ENCODE results near the gene MSL1. TPM values are rescaled to one million over a fixed set of nuclear protein-coding genes. Genes with fewer than 3 reads are reported as not detected.
A peak's percentile ranks its signal among the peaks of the same experiment; 100 is the strongest.

The MSL1 gene
- total and polyA plus RNA-seq, 2 of the 4 experiments (the other 2 are of a cell fraction), result 28.3 to 48.4 TPM

DNA sequence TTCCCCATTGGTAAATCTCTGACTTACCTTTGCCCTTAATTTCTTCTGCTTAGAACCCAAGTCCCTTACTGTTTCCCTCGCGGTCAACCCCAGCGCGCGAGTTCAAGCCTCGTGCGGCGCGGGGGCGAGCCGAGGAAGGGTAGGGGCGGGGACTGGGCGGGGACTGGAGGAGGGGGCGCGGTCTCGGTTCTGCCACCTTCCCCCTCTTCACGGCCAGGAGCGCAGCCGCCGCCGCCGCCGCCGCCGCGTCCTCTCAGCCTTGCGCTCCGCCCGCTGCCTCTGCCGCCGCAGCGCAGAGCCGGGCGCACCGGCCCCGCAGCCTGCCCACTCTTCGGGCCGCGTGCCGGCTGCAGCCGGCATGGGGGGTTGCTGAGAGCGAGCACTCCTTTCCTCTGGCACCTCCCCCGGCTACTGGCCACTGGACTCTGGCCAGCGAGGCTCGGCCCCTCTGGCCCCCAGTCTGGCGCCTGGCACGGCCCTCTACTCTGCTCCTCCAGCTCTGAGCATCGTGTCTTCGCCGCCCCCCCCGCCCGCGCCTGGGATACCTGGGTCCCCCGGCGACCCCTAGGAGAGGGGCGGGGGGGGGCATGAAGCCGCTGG lies 55.6 kb downstream of the MSL1 start, which contains the start of gene RAPGEFL1:
Gene RAPGEFL1, plus strand, starts transcription at position 196 of the 600 bp plus-strand sequence. Its CDS starts 392 bp downstream, at position 588.
- Histone ChIP-seq H2BK120ac (ENCODE audit: low read depth, low read length) (no peak within 1 kb of the TSS), H3K4ac (ENCODE audit: low read depth, low read length) (peak within 1 kb of the TSS; percentile 25; the same call in 1 of the 2 replicates), H3K4me3 (ENCODE audit: insufficient read depth, low read depth, low read length) (peak within 1 kb of the TSS; percentile 40), H4K5ac (ENCODE audit: low read depth, low read length) (no peak within 1 kb of the TSS), H2AFZ (replicated peaks; ENCODE audit: low read length, poor library complexity) (peak within 1 kb of the TSS; percentile 84), H3K9me1 (ENCODE audit: insufficient read depth, low read length) (peaks cover 8% of the 10 kb centered on the region; the same call in 1 of the 2 replicates), H2AK5ac (ENCODE audit: low read depth, low read length) (0 out of 2 replicates have a peak within 1 kb of the TSS, but pooled peaks have one; percentile 1), H4K91ac (ENCODE audit: insufficient read depth, low read depth, low read length) (no peak within 1 kb of the TSS), H3K14ac (replicated peaks; ENCODE audit: low read depth, low read length) (peak within 1 kb of the TSS; percentile 22), H3K27me3 (ENCODE audit: control insufficient read depth, insufficient read depth, low read length) (no peaks in the 10 kb centered on the region), H3K9ac (ENCODE audit: low read depth, low read length) (no peak within 1 kb of the TSS; the same call in 1 of the 2 replicates), H2BK15ac (ENCODE audit: low read depth, low read length) (no peak within 1 kb of the TSS), H2BK5ac (ENCODE audit: low read depth, low read length, poor library complexity, severe bottlenecking) (no peak within 1 kb of the TSS), H4K20me1 (ENCODE audit: insufficient read depth, low read length) (peaks cover 14% of the 10 kb centered on the region), H2BK20ac (ENCODE audit: low read depth, low read length) (0 out of 2 replicates have a peak within 1 kb of the TSS, but pooled peaks have one; percentile 20), H3K36me3 (ENCODE audit: control insufficient read depth, insufficient read depth, low read length) (peaks cover 25% of the 10 kb centered on the region), H3K18ac (ENCODE audit: low read depth, low read length) (no peak within 1 kb of the TSS), H3K23ac (ENCODE audit: low read depth, low read length) (0 out of 2 replicates have a peak within 1 kb of the TSS, but pooled peaks have one; percentile 31), H3K9me3 (ENCODE audit: control insufficient read depth, insufficient read depth, low read length) (no peaks in the 10 kb centered on the region), H3K79me1 (ENCODE audit: low read depth in 1 of 2, low read length in 2 of 2) (peaks cover 4 to 13% of the 10 kb centered on the region in 2 experiments; a peak in 3 of 4 replicates), H2AK9ac (replicated peaks; ENCODE audit: low read depth, low read length, poor library complexity) (peak within 1 kb of the TSS; percentile 76), H3K4me1 (ENCODE audit: control insufficient read depth, insufficient read depth, low read length) (peaks cover 17% of the 10 kb centered on the region), H3K27ac (ENCODE audit: insufficient read depth, low read length) (no peak within 1 kb of the TSS), H3K4me2 (ENCODE audit: low read depth, low read length) (peak within 1 kb of the TSS; percentile 65), H3K56ac (ENCODE audit: extremely low read depth, insufficient read depth, low read length) (no peak within 1 kb of the TSS), H4K8ac (ENCODE audit: low read depth in 2 of 2, low read length in 2 of 2) (peak within 1 kb of the TSS in 1 of 2 experiments; percentile 56; a peak in 2 of 4 replicates)
- ATAC-seq (ENCODE audit: low read depth), result peak; percentile 94
- POLR2A ChIA-PET (ENCODE audit: unreplicated experiment), result no interaction called here
- dilution Hi-C loops (cut with HindIII; ENCODE audit: low sequenced_read_pairs, unreplicated experiment), result no loop called here
- intact Hi-C loops (cut with micrococcal nuclease), result no loop called here
- DNase-seq, result peak; percentile 55
- BruUV-seq (replicated peaks), result no TSS peak
- 2% methylated on average over 13 of the region's 57 CpGs; no CpG with 5 or more reads in 1 of the 2 experiments for WGBS, 2 experiments (ENCODE audit: extremely low coverage in 2 of 2, insufficient read length in 1 of 2)
- TF ChIP-seq RCOR1 (IDR thresholded peaks at IDR 0.05; ENCODE audit: insufficient replicate concordance, low read length) (no peak), FOS (IDR thresholded peaks at IDR 0.05; ENCODE audit: low read depth, low read length) (no peak), POLR2A (IDR thresholded peaks at IDR 0.05; ENCODE audit: low read depth, low read length) (no peak), MAZ (IDR thresholded peaks at IDR 0.05; ENCODE audit: borderline replicate concordance, low read depth, low read length) (no peak), CEBPB (IDR thresholded peaks at IDR 0.05; ENCODE audit: low read depth, low read length) (no peak), MXI1 (IDR thresholded peaks at IDR 0.05; ENCODE audit: borderline replicate concordance, low read depth, low read length) (no peak), NFE2L2 (IDR thresholded peaks at IDR 0.05; ENCODE audit: low read depth, low read length) (no peak), BHLHE40 (IDR thresholded peaks at IDR 0.05; ENCODE audit: low read depth, low read length) (no peak; the same call in 1 of the 2 replicates), CHD1 (IDR thresholded peaks at IDR 0.05; ENCODE audit: low read depth, low read length) (no peak), RAD21 (IDR thresholded peaks at IDR 0.05; ENCODE audit: low read length) (no peak)
- TF ChIP-seq, protein P1, sequence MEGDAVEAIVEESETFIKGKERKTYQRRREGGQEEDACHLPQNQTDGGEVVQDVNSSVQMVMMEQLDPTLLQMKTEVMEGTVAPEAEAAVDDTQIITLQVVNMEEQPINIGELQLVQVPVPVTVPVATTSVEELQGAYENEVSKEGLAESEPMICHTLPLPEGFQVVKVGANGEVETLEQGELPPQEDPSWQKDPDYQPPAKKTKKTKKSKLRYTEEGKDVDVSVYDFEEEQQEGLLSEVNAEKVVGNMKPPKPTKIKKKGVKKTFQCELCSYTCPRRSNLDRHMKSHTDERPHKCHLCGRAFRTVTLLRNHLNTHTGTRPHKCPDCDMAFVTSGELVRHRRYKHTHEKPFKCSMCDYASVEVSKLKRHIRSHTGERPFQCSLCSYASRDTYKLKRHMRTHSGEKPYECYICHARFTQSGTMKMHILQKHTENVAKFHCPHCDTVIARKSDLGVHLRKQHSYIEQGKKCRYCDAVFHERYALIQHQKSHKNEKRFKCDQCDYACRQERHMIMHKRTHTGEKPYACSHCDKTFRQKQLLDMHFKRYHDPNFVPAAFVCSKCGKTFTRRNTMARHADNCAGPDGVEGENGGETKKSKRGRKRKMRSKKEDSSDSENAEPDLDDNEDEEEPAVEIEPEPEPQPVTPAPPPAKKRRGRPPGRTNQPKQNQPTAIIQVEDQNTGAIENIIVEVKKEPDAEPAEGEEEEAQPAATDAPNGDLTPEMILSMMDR (conservative IDR thresholded peaks at IDR 0.05; ENCODE audit: low read depth, low read length), result no peak
- TF ChIP-seq, protein P2, sequence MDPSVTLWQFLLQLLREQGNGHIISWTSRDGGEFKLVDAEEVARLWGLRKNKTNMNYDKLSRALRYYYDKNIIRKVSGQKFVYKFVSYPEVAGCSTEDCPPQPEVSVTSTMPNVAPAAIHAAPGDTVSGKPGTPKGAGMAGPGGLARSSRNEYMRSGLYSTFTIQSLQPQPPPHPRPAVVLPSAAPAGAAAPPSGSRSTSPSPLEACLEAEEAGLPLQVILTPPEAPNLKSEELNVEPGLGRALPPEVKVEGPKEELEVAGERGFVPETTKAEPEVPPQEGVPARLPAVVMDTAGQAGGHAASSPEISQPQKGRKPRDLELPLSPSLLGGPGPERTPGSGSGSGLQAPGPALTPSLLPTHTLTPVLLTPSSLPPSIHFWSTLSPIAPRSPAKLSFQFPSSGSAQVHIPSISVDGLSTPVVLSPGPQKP (IDR thresholded peaks at IDR 0.05; ENCODE audit: borderline replicate concordance, low read depth, low read length), result no peak
- in situ Hi-C loops (cut with MboI; ENCODE audit: low sequenced_read_pairs), result no loop called here
- CTCF ChIA-PET, result no interaction called here
